Renal cortical epithelial cell (primary cell): ENCODE data around the gene CCNY. TPM values are rescaled to one million over a fixed set of nuclear protein-coding genes. Genes with fewer than 3 reads are reported as not detected.
"Not testable (repeated sequence)": the region's sequence is repeated elsewhere in the genome, so short reads cannot be mapped to it uniquely, and the experiment has no call there.

Experiments used
- DNase-seq: peaks from one replicate; pipeline ENCODE4 v3.0.0-alpha.2; 2011; ENCODE audit warnings: low read depth
- total RNA-seq: library from RNA; depleted of rRNA; stranded (reverse); fragments of >200 nt; gene quantifications from 2 replicates; pipeline ENCODE4 v1.2.3, GENCODE V29; 2014

The CCNY gene
- total RNA-seq, 1 donor from 2014 or later: 59.3 TPM

DNA sequence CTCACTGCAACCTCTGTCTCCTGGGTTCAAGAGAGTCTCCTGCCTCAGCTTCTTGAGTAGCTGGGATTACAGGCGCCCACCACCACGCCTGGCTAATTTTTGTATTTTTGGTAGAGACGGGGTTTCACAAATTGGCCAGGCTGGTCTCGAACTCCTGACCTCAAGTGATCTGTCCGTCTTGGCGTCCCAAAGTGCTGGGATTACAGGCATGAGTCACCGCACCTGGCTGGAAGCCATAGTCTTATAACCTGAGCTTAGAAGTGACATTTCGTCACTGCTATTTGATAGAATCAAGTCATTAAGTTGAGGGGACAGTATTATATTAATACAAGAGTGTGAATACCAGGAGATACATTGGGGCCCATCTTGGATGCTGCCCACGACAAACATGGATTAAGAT lies 17.9 kb downstream of the CCNY start:
- not testable (repeated sequence) for DNase-seq

DNA sequence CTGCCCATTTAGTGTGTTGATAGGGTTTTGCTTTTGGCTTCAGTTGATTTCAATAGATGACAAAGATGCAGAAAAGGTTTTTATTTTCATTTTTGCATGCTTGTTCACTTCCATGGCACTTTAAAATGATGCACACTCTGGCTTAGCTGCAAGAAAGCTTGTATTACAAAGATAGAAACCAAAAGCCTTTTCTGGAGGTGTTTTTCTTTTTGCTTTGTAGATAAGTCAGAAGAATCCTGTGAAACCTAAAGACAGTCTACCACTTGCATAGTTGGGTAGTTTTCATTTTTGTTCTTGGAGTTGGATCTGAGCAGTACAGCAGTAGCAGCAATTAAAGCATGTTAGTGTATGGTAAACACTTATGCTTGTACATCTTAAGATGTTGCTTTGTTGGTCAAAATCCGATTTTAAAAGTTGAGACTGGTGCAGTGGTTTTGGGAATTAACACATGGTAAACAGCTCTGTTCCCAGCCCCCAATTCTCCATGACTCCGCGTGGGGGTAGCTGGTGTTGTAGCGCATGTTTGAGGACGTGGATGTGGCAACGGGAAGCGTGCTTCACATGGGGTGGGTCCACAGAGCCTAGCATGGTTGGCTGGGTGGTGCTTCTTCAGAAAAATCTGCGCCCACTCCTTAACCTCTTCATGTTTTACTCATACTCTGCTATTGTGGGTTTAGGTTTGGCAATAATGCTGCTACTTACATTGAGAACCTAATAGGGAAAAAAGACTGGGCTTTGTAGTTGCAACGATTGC lies 19.8 kb downstream of the CCNY start:
- no peak for DNase-seq

DNA sequence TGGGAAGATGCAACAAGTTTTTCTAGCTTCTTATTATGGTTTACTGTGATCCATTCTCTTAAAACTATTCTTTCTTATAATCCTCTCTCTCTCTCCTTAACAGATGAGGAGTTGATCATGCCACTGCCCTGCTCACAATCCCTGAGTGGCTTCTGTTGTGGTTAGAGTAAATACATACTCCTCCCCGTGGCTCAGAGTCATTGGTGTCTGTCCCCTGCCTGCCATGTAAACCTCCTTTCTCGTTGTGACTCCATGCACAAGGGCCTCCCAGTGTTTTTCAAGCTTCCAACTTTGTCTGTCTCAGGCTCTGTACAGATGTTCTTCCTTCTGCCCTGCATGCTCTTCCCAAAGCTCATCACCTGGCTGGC lies 20.4 kb downstream of the CCNY start:
- no peak for DNase-seq

DNA sequence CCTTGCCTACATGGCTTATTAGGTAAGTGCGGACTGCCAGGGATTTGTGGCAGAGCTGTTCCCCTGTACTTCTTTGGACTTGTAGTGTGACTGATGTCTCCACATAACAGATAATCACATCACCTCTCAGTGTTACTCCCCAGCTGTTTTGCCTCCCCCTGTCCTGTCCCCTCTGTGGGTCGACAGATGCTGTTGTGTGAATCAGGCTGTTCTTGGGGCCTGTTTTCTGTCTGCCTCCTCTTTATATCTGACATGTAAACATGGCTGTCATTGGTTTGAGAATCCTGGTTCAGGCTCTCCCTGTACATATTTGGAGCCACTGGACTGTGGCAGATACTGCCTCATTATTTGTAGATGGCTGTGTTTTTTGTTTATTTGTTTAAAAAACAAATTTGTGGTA lies 22.7 kb downstream of the CCNY start:
- no peak for DNase-seq

DNA sequence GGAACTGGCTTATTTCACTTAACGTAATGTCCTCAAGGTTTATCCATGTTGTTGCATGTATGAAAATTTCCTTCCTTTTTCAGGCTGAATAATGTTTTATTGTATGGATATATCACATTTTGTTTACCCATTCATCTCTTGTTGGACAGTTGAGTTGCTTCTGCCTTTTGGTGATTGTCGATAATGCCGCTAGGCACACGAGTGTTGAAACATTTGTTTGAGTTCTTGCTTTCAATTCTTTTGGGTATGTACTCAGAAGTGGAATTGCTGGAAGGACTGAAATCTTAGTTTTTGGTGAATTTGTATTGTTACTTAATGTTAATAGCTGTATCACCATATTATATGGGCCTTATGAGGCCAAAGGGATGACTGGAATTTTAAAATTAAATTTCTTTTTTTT lies 23.6 kb downstream of the CCNY start:
- no peak for DNase-seq

DNA sequence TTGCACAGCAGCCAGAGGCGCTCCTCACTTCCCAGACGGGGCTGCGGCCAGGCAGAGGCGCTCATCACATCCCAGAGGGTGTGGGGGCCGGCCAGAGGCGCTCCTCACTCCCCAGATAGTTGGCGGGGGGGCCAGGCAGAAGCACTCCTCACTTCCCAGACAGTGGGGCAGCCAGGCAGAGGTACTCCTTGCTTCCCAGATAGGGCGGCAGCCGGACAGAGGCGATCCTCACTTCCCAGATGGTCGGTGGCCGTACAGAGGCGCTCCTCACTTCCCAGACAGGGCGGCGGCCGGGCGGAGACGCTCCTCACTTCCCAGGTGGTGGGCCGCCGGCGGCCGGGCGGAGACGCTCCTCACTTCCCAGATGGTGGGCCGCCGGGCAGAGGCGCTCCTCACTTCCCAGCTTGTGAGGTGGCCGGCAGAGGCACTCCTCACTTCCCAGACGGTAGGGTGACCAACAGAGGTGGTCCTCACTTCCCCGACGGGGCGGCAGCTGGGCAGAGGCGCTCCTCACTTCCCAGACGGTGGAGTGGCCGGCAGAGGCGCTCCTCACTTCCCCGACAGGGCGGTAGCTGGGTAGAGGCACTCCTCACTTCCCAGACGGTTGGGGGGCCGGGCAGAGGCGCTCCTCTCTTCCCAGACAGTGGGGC lies 26.5 kb downstream of the CCNY start:
- no peak for DNase-seq

DNA sequence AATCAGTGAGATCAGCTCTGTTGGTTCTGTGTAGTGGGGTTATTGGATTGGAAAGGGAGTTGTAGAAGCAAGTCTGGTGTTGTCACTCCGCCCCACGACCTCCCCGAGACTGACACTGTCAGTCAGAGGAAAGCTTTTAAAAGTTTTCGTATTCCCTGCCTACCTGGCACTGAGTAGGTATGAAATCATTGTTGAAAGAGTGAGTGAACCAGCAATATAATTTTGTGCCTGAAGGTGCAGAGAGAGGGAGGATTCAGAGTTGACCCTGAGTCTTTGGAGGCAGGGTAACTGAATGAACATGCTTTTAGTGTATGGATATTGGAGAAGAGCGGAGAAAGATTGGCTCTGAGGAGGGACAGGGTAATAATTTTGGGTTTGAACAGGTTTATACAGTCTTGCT lies 27.3 kb downstream of the CCNY start:
- no peak for DNase-seq

DNA sequence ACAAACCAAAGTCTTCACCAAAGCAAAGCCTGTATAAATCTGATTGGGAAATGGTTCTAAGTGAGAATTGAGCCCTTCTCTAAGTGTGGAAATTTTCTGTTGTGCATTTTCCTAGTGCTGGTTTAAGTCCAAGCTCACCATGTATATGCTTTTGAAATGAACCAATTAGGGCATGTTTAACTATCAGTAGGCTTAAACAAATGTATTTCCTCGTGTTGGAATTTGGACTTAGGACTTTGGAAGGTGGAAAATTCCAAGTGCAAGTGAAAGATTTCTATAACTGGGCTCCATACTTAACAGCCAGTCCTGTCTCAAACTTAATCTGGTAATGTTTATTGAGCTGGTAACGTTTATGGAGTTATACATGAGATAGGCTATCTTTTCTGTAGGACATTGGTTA lies 28.5 kb downstream of the CCNY start:
- no peak for DNase-seq

DNA sequence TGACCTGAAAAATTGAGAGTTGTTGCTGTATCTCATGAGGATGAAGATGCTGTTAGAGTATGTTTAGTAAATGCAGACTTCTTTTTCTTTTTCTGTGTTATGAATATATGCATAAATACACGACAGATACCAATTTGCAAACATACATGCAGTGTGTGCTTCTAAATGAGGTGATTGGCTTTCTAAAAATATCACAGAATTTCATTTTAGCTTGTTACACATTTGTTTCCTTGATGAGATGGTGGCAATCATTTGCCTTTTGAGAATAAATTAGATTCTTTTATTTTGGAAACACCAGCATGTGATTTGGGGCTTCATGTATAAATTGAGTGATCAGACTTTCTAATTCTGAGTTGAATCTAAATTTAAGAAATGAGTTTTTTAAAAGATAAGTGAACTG lies 29.7 kb downstream of the CCNY start:
- no peak for DNase-seq

DNA sequence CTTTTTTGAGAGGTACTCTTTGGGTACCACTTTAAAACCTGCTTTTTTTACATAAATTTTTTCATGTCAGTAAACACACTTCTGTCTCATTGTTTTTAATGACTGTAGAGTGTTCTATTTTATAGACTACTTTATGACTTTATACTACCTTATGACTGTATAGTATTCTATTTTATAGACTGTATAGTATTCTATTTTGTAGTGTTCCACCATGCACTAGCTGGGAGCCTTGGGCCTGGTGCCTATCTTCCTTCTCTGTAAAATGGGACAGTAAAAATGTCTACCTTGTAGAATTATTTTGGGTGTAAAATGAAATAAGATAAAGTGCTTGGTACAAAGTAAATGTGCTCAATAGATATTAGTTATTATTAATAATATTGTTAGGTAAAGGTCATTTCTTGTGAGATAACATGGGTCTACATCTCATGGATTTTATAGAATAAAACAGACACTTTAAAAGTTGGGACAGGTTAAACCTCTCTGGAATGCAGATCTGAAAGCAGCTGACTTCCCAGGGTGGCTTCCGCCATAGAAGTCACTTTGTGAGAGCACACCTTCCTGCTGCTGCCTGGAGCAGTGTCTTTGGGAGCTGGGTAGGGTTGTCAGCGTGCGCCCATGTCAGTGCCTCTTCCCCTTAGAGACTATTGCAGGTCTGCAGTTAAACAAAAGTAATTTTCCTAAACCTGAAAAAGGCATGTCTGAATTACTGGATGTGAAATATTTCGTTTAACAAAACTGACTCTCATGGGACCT lies 31.0 kb downstream of the CCNY start:
- DNase-seq: no peak

DNA sequence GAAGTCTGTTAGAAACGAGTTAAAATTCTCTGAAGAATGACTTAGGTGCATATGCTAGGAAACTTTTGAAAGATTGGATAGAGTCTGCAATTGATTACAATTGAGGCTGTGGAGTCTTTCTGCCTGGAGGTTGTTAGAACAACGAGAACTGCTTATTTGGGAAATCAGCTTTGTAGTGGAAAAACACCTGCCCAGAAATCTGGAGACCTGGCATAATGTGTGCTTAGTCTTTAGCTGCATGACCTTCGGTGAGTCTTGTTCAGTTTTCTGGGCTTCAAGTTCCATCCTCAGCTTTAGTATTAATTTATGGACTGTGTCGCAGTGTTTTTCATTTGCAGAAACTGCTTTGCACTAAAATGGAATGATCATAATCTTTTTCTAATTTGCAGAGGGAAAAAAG lies 31.7 kb downstream of the CCNY start:
- no peak for DNase-seq

DNA sequence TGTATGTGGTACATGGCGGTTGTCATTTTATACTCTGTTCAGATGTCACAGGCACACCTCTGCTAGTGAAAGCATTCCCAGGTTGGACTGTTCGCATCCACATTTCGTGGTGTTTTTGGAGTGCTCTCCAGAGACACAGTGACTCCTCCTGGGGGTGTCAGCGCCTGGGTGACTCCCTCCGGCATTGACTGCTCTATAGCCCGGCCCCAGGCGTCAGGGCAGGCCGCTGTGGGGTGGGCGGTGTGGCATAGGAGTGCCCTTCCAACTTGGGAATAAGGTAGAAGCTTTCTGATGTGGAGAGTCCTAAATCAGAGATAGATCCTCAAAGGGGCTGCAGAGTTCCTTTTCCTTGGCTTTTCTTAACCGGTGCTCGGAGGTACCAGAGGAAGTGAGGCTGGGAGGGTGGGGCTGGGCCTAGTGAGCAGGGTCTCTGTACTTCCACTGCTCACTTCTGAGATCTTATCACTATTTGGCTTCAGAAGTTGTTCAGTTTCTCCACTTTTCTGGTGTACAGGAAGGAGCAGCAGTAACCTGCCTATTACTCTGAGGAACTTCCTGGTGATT lies 32.3 kb downstream of the CCNY start:
- no peak for DNase-seq

DNA sequence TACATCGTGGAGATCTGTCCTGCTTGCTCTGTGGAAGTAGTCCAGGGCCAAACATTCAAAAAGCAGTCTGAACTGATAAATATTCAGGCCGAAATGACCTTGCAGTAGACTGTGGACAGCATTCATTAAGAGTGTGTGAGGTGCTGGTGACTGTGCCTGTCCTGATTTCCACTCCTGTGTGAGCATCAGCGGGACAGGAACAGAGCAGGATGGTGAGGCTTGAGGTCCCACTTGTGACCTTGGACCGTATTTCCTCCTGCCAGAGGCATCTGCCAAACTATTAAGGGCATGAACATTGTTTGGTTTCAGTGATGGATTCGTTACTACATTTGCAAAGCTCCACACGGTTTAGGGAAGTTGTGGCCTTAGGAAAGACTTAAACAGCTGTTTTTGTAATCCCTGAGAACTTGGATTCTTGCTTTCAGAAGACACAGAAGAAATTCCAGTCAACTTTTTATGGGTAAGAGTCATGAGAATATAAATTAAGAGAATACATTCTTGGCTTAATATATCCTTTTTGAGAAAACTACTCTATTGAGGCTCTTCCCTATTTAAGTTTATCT lies 32.8 kb downstream of the CCNY start:
- DNase-seq: no peak

DNA sequence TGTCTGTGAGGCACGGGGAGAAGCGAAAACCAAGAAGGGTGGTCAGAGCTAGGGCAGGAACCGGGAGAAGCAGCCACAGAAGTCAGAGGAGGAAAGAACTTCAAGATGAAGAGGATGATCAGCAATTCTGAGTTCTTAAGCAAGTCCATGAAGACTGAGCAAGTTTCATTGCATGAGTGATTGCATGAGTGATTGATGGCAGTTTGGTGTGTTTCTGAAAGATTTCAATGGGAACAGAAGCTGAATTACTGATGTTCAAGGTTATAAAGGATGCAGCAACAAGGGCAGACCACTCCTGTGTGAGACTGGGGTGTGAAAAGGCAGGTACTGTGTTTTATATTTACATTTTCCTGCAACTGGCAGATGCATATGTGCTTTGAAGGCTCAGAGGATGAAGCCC lies 35.4 kb downstream of the CCNY start:
- no peak for DNase-seq

DNA sequence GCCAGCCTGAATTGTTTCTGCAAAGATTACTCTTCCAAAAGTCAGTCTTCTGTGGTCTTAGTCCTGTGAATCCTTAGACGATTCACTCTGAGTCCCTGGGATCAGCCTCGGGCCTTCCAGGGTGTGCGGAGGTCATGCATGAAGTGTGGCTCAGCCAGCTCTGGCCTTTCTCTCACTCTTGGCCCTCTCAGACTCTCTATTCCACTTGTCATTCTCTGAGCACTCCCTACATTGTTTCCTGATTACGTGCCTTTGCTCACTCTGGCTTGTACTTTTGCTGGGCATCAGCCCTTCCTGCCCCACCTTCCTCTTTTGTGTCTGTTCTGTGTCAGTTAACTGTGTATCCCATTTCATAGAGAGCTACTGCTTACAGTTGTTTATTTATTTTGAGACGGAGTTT lies 36.0 kb downstream of the CCNY start:
- peak; percentile 76 for DNase-seq

DNA sequence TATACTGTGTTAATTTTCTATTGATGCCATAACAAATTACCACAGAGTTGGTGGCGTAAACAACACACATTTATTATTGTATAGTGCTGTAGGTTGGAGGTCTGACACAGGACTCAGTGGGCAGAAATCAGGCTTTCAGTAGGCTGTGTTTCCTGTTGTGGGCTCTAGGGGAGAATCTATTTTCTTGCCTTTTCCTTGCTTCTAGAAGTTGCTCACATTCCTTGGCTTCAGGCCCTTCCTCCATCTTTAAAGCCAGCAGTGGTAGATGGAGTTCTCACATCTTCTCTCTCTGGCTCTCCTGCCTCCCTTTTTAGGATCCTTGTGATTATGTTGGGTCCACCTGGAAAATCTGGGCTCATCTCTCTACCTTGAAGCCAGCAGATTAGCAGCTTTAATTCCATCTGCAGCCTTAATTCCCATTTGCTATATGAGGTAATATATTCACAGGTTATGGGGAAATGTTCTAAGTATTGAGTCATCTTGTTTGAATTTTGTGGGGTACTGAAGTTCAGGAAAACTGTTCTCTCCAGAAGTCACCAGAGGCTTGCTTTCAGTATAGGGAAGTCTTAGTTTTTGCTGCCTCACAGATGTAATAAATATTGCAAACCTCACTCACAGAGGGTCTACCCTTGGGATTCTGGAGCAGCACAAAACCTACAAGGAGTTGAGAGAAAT lies 38.9 kb downstream of the CCNY start:
- no peak for DNase-seq

DNA sequence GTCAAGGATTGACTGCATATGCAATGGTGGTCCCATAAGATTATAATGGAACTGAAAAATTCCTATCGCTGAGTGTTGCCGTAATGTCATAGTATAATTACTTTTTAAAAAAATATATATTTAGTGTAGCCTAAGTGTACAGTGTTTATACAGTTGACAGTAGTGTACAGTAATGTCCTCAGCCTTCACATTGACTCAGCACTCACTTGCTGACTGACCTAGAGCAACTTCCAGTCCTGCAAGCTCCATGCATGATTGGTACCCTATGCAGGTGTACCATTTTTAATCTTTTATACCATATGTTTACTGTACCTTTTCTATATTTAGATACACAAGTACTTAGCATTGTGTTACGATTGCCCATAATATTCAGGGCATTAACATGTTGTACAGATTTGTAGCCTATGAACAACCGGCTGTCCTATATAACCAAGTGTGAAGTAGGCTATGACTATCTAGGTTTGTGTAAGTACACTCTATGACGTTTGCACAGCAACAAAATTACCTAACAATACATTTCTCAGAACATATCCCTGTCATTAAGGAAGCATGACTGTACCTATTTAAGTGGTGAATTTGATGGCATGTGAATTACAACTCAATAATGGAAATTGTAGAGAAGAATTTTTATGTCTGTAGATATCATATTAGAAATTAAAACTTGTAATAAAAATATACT lies 40.9 kb downstream of the CCNY start:
- no peak for DNase-seq

DNA sequence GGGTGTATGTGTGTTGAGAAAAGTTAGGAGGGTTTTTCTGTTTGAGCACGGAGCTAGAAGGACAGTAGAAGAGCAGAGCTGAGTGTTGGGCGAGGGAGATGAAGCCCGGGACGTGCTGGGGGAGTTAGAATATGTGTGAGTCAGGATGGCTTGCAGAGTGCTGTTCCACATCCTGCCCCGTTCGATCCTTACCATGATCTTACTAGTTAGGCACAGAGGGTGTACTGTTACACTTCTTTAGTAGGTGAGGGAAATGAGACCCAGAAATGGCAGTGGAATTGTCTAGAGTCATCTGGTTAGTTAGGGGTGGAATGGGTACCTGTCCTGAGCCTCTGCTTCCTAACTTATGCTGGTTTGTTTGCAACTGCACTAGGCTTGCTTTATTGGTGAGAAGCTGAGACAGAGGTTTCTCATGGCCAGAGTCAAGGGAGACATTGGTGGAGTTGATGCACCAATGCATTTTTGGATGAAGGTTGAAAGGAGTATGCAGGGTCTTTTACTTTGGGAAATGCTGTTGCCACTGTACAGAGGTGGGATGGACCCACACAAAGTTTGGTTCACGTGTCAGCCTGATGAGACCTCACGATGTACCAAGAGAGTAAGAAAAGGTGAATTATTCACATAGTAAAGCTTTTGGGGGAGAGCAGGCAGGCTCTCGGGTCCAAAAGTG lies 42.4 kb downstream of the CCNY start:
- DNase-seq: no peak

DNA sequence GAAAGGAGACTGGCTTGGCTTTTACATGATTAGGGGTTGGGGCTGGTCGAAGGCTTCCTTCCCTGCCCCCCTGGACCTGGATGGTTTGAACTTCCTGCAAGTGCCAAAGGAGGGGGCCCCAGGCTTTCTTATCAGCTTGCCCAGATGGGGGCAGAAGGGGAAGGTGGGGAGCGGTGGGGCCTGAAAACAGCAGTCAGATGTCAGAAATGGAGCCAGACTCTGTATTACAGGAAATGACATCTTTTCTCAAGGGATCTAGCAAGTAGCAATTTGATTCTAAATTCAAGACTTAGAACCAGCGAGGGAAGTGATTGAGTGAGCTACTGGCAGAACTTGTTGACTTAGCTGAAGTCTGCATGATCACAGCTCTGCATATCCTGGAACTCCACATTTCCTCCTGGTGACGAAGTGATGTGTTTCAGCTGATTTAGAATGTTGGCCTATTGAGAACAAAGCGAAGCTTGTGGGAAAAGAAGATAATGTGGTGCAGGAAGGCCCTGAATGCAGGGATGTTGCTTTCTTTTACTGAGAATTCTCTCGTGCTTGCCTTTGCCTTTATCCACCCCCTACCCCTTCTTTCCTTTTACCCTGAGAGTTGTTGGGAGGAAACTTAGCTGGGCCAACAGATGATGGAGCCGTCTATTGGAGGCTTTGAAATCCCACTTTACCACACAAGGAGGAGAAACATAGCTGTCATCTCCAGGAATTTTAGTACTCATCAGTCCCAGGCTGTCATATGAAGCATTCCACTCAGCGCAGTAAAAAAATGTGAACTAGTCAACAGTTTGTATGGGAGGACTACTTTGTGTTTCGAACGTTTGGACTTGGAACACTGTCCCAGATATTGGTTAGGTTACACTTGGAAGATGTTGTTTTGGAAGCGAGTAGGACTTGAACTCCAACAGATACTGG lies 43.2 kb downstream of the CCNY start:
- no peak for DNase-seq

DNA sequence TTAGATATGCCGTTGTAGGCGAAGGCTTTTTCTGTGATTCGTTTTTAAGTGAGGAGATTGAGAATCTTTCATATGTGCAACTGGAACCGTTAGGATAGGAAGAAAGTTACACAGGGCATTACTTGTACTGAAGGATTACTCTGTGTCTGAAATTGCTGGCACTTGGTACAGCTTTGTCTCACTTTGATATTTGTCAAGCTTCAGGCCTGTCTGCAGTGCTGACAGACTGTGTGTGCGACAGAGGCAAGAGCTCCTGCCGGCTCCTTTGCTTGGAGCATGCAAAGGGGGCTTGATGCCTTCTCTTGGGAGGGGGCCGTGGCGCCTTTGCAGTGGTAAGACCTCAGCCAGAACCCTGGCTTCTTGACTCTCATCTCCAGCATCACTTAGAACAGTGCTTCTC lies 45.8 kb downstream of the CCNY start:
- DNase-seq: no peak
